SK-N-SH treated with all-trans-retinoic acid at 6 μM for 48 hours (cell line): ENCODE results near the gene HMX2.

Experiments
- ATAC-seq: fragments of 200-7000 bp; cut with Tn5 transposase; 3 replicates; pipeline ENCODE4 v1.9.1; 2020; ENCODE audit warnings: mild to moderate bottlenecking, moderate library complexity
- ARNTL ChIP-seq: fragments of 450-650 bp; formaldehyde crosslinking; IDR thresholded peaks from 2 replicates; pipeline ENCODE4 v1.5.0; 2020; ENCODE audit warnings: low read depth, mild to moderate bottlenecking, moderate library complexity, borderline replicate concordance
- BACH2 ChIP-seq: fragments of 250-450 bp; sonication (Bioruptor Pico); IDR thresholded peaks from 2 replicates; pipeline ENCODE4 v1.9.0; 2021; ENCODE audit warnings: mild to moderate bottlenecking, borderline replicate concordance
- CREB5 ChIP-seq: fragments of 250-450 bp; sonication (Bioruptor Pico); IDR thresholded peaks from 2 replicates; pipeline ENCODE4 v1.5.1; 2020; ENCODE audit warnings: low read depth, mild to moderate bottlenecking, moderate library complexity
- CSDC2 ChIP-seq: fragments of 250-450 bp; sonication (Bioruptor Pico); IDR thresholded peaks from 2 replicates; pipeline ENCODE4 v1.5.0; 2020; ENCODE audit warnings: mild to moderate bottlenecking, moderate library complexity
- CSRNP3 ChIP-seq: fragments of 250-450 bp; sonication (Bioruptor Pico); IDR thresholded peaks from 2 replicates; pipeline ENCODE4 v1.5.1; 2021; ENCODE audit warnings: mild to moderate bottlenecking, moderate library complexity
- ESRRG ChIP-seq: fragments of 250-450 bp; sonication (Bioruptor Pico); IDR thresholded peaks from 2 replicates; pipeline ENCODE4 v1.6.1; 2021; ENCODE audit warnings: mild to moderate bottlenecking
- ISL1 ChIP-seq: fragments of 250-450 bp; sonication (Bioruptor Pico); IDR thresholded peaks from 2 replicates; pipeline ENCODE4 v2.1.2; 2022; ENCODE audit warnings: mild to moderate bottlenecking, moderate library complexity
- OSR1 ChIP-seq: fragments of 250-450 bp; sonication (Bioruptor Pico); IDR thresholded peaks from 2 replicates; pipeline ENCODE4 v1.8.0; 2022; ENCODE audit warnings: moderate library complexity, mild to moderate bottlenecking, inconsistent platforms
- PATZ1 ChIP-seq: fragments of 250-450 bp; sonication (Bioruptor Pico); IDR thresholded peaks from 2 replicates; pipeline ENCODE4 v1.8.0; 2020; ENCODE audit warnings: mild to moderate bottlenecking, moderate library complexity, borderline replicate concordance
- PPARA ChIP-seq: fragments of 250-450 bp; sonication (Bioruptor Pico); IDR thresholded peaks from 2 replicates; pipeline ENCODE4 v1.5.0; 2020; ENCODE audit warnings: mild to moderate bottlenecking, borderline replicate concordance
- SNAI2 ChIP-seq: fragments of 250-450 bp; sonication (Bioruptor Pico); IDR thresholded peaks from 2 replicates; pipeline ENCODE4 v1.5.0; 2020; ENCODE audit warnings: mild to moderate bottlenecking, moderate library complexity
- TCF4 ChIP-seq: fragments of 250-450 bp; sonication (Bioruptor Pico); IDR thresholded peaks from 2 replicates; pipeline ENCODE4 v1.8.0; 2021; ENCODE audit warnings: mild to moderate bottlenecking, moderate library complexity, borderline replicate concordance
- TOX ChIP-seq: fragments of 250-450 bp; sonication (Bioruptor Pico); IDR thresholded peaks from 2 replicates; pipeline ENCODE4 v1.8.0; 2021; ENCODE audit warnings: mild to moderate bottlenecking, moderate library complexity, borderline replicate concordance
- TSHZ2 ChIP-seq: fragments of 250-450 bp; sonication (Bioruptor Pico); IDR thresholded peaks from 2 replicates; pipeline ENCODE4 v1.5.0; 2020; ENCODE audit warnings: mild to moderate bottlenecking, moderate library complexity
- ZC3H10 ChIP-seq: fragments of 250-450 bp; sonication (Bioruptor Pico); IDR thresholded peaks from 2 replicates; pipeline ENCODE4 v1.5.1; 2021; ENCODE audit warnings: mild to moderate bottlenecking, moderate library complexity
- ZFP3 ChIP-seq: fragments of 250-450 bp; sonication (Bioruptor Pico); IDR thresholded peaks from 2 replicates; pipeline ENCODE4 v1.5.0; 2020; ENCODE audit warnings: mild to moderate bottlenecking, moderate library complexity
- ZFP30 ChIP-seq: fragments of 450-650 bp; formaldehyde crosslinking; IDR thresholded peaks from 2 replicates; pipeline ENCODE4 v1.5.0; 2022; ENCODE audit warnings: mild to moderate bottlenecking, moderate library complexity
- ZNF70 ChIP-seq: fragments of 450-650 bp; formaldehyde crosslinking; IDR thresholded peaks from 2 replicates; pipeline ENCODE4 v1.5.0; 2020; ENCODE audit warnings: mild to moderate bottlenecking, moderate library complexity
- ZNF8 ChIP-seq: fragments of 450-650 bp; formaldehyde crosslinking; IDR thresholded peaks from 2 replicates; pipeline ENCODE4 v1.5.0; 2020; ENCODE audit warnings: mild to moderate bottlenecking, moderate library complexity

HMX2 gene

GRCh38 chr10:123180101-123181090 is 32.5 kb downstream of the HMX2 start (continued):
- TF ChIP-seq CREB5 = no peak
- TF ChIP-seq ZC3H10 (CRISPR knock-in tag) = no peak

GRCh38 chr10:123183724-123184123 is 35.8 kb downstream of the HMX2 start:
- no peak for ATAC-seq
- no peak for TF ChIP-seq ARNTL (CRISPR knock-in tag)
- no peak for TF ChIP-seq PATZ1 (CRISPR knock-in tag)
- TF ChIP-seq ZNF8 (CRISPR knock-in tag) = no peak
- no peak for TF ChIP-seq ZNF70 (CRISPR knock-in tag)
- no peak for TF ChIP-seq ZC3H10 (CRISPR knock-in tag)
- TF ChIP-seq CSDC2 (CRISPR knock-in tag) = no peak
- TF ChIP-seq TCF4 (CRISPR knock-in tag) = no peak

- no peak for ATAC-seq
- TF ChIP-seq ZNF8 (CRISPR knock-in tag) = no peak
- no peak for TF ChIP-seq ISL1 (CRISPR knock-in tag)
- no peak for TF ChIP-seq SNAI2 (CRISPR knock-in tag)
- TF ChIP-seq ZFP3 (CRISPR knock-in tag) = no peak
- TF ChIP-seq ZFP30 (CRISPR knock-in tag) = no peak
- no peak for TF ChIP-seq BACH2
- no peak for TF ChIP-seq CSRNP3
- TF ChIP-seq ARNTL (CRISPR knock-in tag) = no peak
- TF ChIP-seq ZNF70 (CRISPR knock-in tag) = no peak
- TF ChIP-seq CSDC2 (CRISPR knock-in tag) = no peak
- TF ChIP-seq TCF4 (CRISPR knock-in tag) = no peak
- TF ChIP-seq PPARA (CRISPR knock-in tag) = no peak
- TF ChIP-seq ZC3H10 (CRISPR knock-in tag) = no peak
- no peak for TF ChIP-seq PATZ1 (CRISPR knock-in tag)
Measured at GRCh38 chr10:123187781-123188180, 39.8 kb downstream of the HMX2 start.

GRCh38 chr10:123191886-123192285 is 44.0 kb downstream of the HMX2 start:
- no peak for ATAC-seq
- TF ChIP-seq ZNF8 (CRISPR knock-in tag) = no peak
- TF ChIP-seq CSDC2 (CRISPR knock-in tag) = no peak
- no peak for TF ChIP-seq BACH2
- no peak for TF ChIP-seq ESRRG (CRISPR knock-in tag)
- TF ChIP-seq TSHZ2 (CRISPR knock-in tag) = no peak
- TF ChIP-seq TCF4 (CRISPR knock-in tag) = no peak
- no peak for TF ChIP-seq ZFP3 (CRISPR knock-in tag)
- no peak for TF ChIP-seq PATZ1 (CRISPR knock-in tag)
- no peak for TF ChIP-seq CREB5
- no peak for TF ChIP-seq ARNTL (CRISPR knock-in tag)
- TF ChIP-seq TOX (CRISPR knock-in tag) = no peak
- no peak for TF ChIP-seq OSR1 (CRISPR knock-in tag)
- no peak for TF ChIP-seq ZC3H10 (CRISPR knock-in tag)
